Stimulated activated CD4-positive, alpha-beta T cell treated with anti-CD3 and anti-CD28 coated beads, Interleukin-2, amount 100 ng/mL, for 48 hours (primary cell): ENCODE data around the gene ABCG4.

ENCODE experiments used
- DNase-seq, 2 donors: peaks; one replicate each; pipeline ENCODE4 v3.0.0-alpha.2; 2020

Gene ABCG4

GRCh38 chr11:119209186-119209585 lies 60.3 kb downstream of the ABCG4 start:
- no peak for DNase-seq

- DNase-seq = no peak
Observed at GRCh38 chr11:119210050-119210449, 61.2 kb downstream of the ABCG4 start.
